ENCODE results near the gene TMEM150B. TPM values are rescaled to one million over a fixed set of nuclear protein-coding genes. Genes with fewer than 3 reads are reported as not detected.

The TMEM150B gene
- total and polyA plus RNA-seq, 2 of the 13 experiments (the other 11 are each of a cell fraction or from before 2014, with no cell fraction given), result 1.3 to 1.8 TPM

DNA sequence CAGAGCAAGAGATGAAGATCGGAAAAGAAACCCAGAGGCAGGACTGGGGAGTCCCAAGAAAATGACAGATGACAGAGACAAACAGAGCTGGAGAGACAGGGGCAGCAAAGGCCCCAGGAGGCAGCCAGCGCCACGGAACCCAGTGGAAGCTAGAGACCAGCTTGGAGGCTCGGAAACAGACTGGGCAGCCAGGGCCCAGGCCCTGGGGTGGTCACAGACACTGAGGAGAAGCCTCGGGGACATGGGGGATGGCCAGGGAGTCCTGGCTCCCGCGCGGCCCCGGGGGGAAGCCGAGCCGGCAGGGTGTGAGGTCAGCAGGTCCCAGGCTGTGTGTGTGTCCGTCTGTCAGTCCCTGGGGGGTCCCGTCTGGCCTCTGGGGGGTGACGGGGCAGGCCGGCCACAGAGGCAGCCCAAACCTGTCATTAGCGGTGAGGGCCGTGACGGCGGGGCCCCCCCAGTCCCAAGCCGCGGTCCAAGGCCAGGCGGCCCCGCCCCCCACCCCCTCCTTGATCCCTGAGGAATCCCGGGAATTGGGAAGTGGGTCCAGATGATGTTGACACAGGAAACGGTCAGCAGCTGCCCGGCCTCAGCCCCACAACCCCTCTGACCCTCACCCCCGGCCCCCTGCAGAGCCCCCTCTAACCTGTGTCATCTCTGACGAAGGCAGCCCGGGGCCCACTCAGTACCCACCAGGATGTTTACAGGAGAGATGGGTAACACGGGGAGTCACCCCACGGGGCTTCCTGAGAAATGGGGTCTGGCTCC lies 49.0 kb upstream of the TMEM150B start (continued):
- TF ChIP-seq MXD1 (CRISPR knock-in tag; IDR thresholded peaks at IDR 0.05) (no peak), PHF8 (CRISPR knock-in tag; IDR thresholded peaks at IDR 0.05) (no peak), SP4 (CRISPR knock-in tag; IDR thresholded peaks at IDR 0.05) (no peak), LCORL (IDR thresholded peaks at IDR 0.05) (no peak), LCORL (CRISPR knock-in tag; IDR thresholded peaks at IDR 0.05) (peak; percentile 44; the same call in 1 of the 2 replicates), USF2 (IDR thresholded peaks at IDR 0.05; ENCODE audit: low read depth, low read length) (no peak), USF2 (CRISPR knock-in tag; IDR thresholded peaks at IDR 0.05; ENCODE audit: borderline replicate concordance) (no peak), ZNF816 (CRISPR knock-in tag; IDR thresholded peaks at IDR 0.05; ENCODE audit: borderline replicate concordance) (no peak), ZFYVE20 (CRISPR knock-in tag; IDR thresholded peaks at IDR 0.05; ENCODE audit: borderline replicate concordance, low read depth) (no peak), PAF1 (CRISPR knock-in tag; IDR thresholded peaks at IDR 0.05) (no peak), E2F1 (CRISPR knock-in tag; IDR thresholded peaks at IDR 0.05) (no peak), MAF1 (CRISPR knock-in tag; IDR thresholded peaks at IDR 0.05; ENCODE audit: borderline replicate concordance) (no peak), REPIN1 (CRISPR knock-in tag; IDR thresholded peaks at IDR 0.05; ENCODE audit: borderline replicate concordance, low read depth) (no peak), SMAD9 (CRISPR knock-in tag; IDR thresholded peaks at IDR 0.05) (no peak), SP5 (CRISPR knock-in tag; IDR thresholded peaks at IDR 0.05; ENCODE audit: borderline replicate concordance, low read depth) (0 out of 2 replicates have a peak, but pooled peaks have one; percentile 29), ZNF598 (CRISPR knock-in tag; IDR thresholded peaks at IDR 0.05; ENCODE audit: borderline replicate concordance) (no peak), MBD4 (IDR thresholded peaks at IDR 0.05; ENCODE audit: borderline replicate concordance, low read length) (no peak), GTF3A (CRISPR knock-in tag; conservative IDR thresholded peaks at IDR 0.05) (no peak), TRIM24 (CRISPR knock-in tag; IDR thresholded peaks at IDR 0.05) (no peak)
- TF ChIP-seq, protein P1, sequence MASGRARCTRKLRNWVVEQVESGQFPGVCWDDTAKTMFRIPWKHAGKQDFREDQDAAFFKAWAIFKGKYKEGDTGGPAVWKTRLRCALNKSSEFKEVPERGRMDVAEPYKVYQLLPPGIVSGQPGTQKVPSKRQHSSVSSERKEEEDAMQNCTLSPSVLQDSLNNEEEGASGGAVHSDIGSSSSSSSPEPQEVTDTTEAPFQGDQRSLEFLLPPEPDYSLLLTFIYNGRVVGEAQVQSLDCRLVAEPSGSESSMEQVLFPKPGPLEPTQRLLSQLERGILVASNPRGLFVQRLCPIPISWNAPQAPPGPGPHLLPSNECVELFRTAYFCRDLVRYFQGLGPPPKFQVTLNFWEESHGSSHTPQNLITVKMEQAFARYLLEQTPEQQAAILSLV (CRISPR knock-in tag; IDR thresholded peaks at IDR 0.05; ENCODE audit: borderline replicate concordance), result peak; percentile 37; the same call in 1 of the 2 replicates

Measured in HepG2 (cell line).